Measurements from ENCODE around the gene SP7.
"Not testable (repeated sequence)": the region's sequence is repeated elsewhere in the genome, so short reads cannot be mapped to it uniquely, and the experiment has no call there.

Gene SP7

GRCh38 chr12:53345486-53346188, 9.5 kb upstream of the SP7 start:
- DNase-seq = peak; percentile 70

- peak; percentile 11 for DNase-seq
These were observed 8.8 kb upstream of the SP7 start for GRCh38 chr12:53344824-53345485.

- no peak for DNase-seq
These were observed 8.3 kb upstream of the SP7 start for GRCh38 chr12:53344487-53344823.

GRCh38 chr12:53343969-53344368, 7.8 kb upstream of the SP7 start:
- no peak for DNase-seq

GRCh38 chr12:53343449-53343848, 7.3 kb upstream of the SP7 start:
- DNase-seq = no peak

GRCh38 chr12:53340398-53340797, 4.2 kb upstream of the SP7 start:
- DNase-seq = no peak

- DNase-seq = no peak
These were observed 2.8 kb upstream of the SP7 start for GRCh38 chr12:53338916-53339315.

- no peak for DNase-seq
These were observed 1.9 kb upstream of the SP7 start for GRCh38 chr12:53338017-53338416.

GRCh38 chr12:53334822-53335221, 1.3 kb downstream of the SP7 start:
- DNase-seq = no peak

- DNase-seq = no peak
These were observed 2.3 kb downstream of the SP7 start for GRCh38 chr12:53333845-53334244.

GRCh38 chr12:53333289-53333688, 2.9 kb downstream of the SP7 start:
- DNase-seq = no peak

- DNase-seq = no peak
These were observed 3.4 kb downstream of the SP7 start for GRCh38 chr12:53332744-53333143.

GRCh38 chr12:53332339-53332738, 3.8 kb downstream of the SP7 start:
- not testable (repeated sequence) for DNase-seq

GRCh38 chr12:53330671-53331070, 5.5 kb downstream of the SP7 start:
- DNase-seq = no peak

- DNase-seq = no peak
These were observed 8.1 kb downstream of the SP7 start for GRCh38 chr12:53328043-53328435.

- no peak for DNase-seq
These were observed 8.6 kb downstream of the SP7 start for GRCh38 chr12:53327435-53328042.

GRCh38 chr12:53326460-53327185, 9.5 kb downstream of the SP7 start:
- no peak for DNase-seq

GRCh38 chr12:53325511-53326061, 10.6 kb downstream of the SP7 start:
- DNase-seq = no peak

GRCh38 chr12:53324779-53325510, 11.2 kb downstream of the SP7 start:
- peak; percentile 90 for DNase-seq

GRCh38 chr12:53324113-53324778, 11.9 kb downstream of the SP7 start:
- DNase-seq = no peak

- DNase-seq = no peak
These were observed 15.6 kb downstream of the SP7 start for GRCh38 chr12:53320352-53321195.
